OCI-LY7 (cell line): ENCODE data around the gene SETD4.

Source experiments
- CTCF ChIP-seq: fragments of 200-600 bp; sonication (generic); conservative IDR thresholded peaks from 2 replicates; pipeline ENCODE4 v1.5.1; 2014; ENCODE audit warnings: mild to moderate bottlenecking, antibody characterized with exemption, low read length, moderate library complexity, mixed read lengths
- EZH2phosphoT487 ChIP-seq: fragments of 200-600 bp; sonication (generic); IDR thresholded peaks from 2 replicates; pipeline ENCODE4 v1.6.1; 2018; ENCODE audit warnings: low read depth, borderline replicate concordance, mild to moderate bottlenecking, mixed run types, antibody characterized with exemption, low read length, moderate library complexity, mixed read lengths

GRCh38 chr21:36077758-36078157 lies 17.4 kb upstream of the SETD4 start:
- TF ChIP-seq CTCF = no peak
- no peak for TF ChIP-seq EZH2phosphoT487
